Smooth muscle cell (in vitro differentiated cells): ENCODE measurements around the gene UMAD1. TPM values are rescaled to one million over a fixed set of nuclear protein-coding genes. Genes with fewer than 3 reads are reported as not detected.

Experiments used
- DNase-seq: peaks from one replicate; lab custom pipeline; 2025; ENCODE audit not compliant: unreplicated experiment; lab: John Stamatoyannopoulos, UW
- H2AFZ ChIP-seq: fragments of 200-600 bp; sonication (generic); 2 replicates; pipeline ENCODE4 v1.6.0; 2016; ENCODE audit warnings: antibody characterized with exemption, low read depth, mild to moderate bottlenecking
- H3F3A ChIP-seq: fragments of 200-600 bp; sonication (generic); 2 replicates; pipeline ENCODE4 v1.6.0; 2017; ENCODE audit warnings: antibody characterized with exemption, low read depth
- H3K27ac ChIP-seq: fragments of 200-600 bp; sonication (generic); 2 replicates; pipeline ENCODE4 v1.5.1; 2016; ENCODE audit warnings: low read depth, mild to moderate bottlenecking
- H3K27me3 ChIP-seq: fragments of 200-600 bp; sonication (generic); 2 replicates; pipeline ENCODE4 v1.6.1; 2016; ENCODE audit warnings: low read depth, mild to moderate bottlenecking
- H3K36me3 ChIP-seq: fragments of 200-600 bp; sonication (generic); 2 replicates; pipeline ENCODE4 v1.5.1; 2016; ENCODE audit warnings: low read depth
- H3K4me1 ChIP-seq: fragments of 200-600 bp; sonication (generic); 2 replicates; pipeline ENCODE4 v1.5.1; 2016; ENCODE audit warnings: low read depth
- H3K4me2 ChIP-seq: fragments of 200-600 bp; sonication (generic); 2 replicates; pipeline ENCODE4 v1.6.0; 2016; ENCODE audit warnings: mild to moderate bottlenecking
- H3K4me3 ChIP-seq: fragments of 200-600 bp; sonication (generic); 2 replicates; pipeline ENCODE4 v1.5.1; 2016; ENCODE audit warnings: mild to moderate bottlenecking
- H3K79me2 ChIP-seq: fragments of 200-600 bp; sonication (generic); 2 replicates; pipeline ENCODE4 v1.6.0; 2016; ENCODE audit warnings: low read depth, mild to moderate bottlenecking
- H3K9ac ChIP-seq: fragments of 200-600 bp; sonication (generic); 2 replicates; pipeline ENCODE4 v1.6.0; 2016; ENCODE audit warnings: low read depth
- H3K9me3 ChIP-seq: fragments of 200-600 bp; sonication (generic); replicated peaks from 2 replicates; pipeline ENCODE4 v1.5.1; 2016; ENCODE audit warnings: low read depth
- H4K20me1 ChIP-seq: fragments of 200-600 bp; sonication (generic); 2 replicates; pipeline ENCODE4 v1.6.0; 2016; ENCODE audit warnings: low read depth
- WGBS: methylation state at CpG from one replicate; pipeline ENCODE4 v1.1.7; 2016; ENCODE audit warnings: low lambda C conversion rate; 5-methylcytosine and 5-hydroxymethylcytosine counted together
- polyA plus RNA-seq: library from polyadenylated mRNA; unstranded; fragments of >200 nt; fragmentation: Nextera tagmentation; extraction: Ambion mirVana; gene quantifications from 2 replicates; pipeline ENCODE4 v1.2.1, GENCODE V29; 2016
- total RNA-seq: library from RNA; depleted of rRNA; stranded (reverse); fragments of >200 nt; gene quantifications from 2 replicates; pipeline ENCODE4 v1.2.3, GENCODE V29; 2014
- TF ChIP-seq, protein P1 (sequence below): fragments of 200-600 bp; sonication (generic); IDR thresholded peaks from 2 replicates; pipeline ENCODE4 v1.5.1; 2017; ENCODE audit warnings: borderline replicate concordance, mild to moderate bottlenecking, antibody characterized with exemption; ENCODE audit not compliant: insufficient read depth, poor library complexity, severe bottlenecking

The UMAD1 gene
- total and polyA plus RNA-seq, 2 experiments from 2014 or later, result 13.7 to 24.3 TPM

DNA sequence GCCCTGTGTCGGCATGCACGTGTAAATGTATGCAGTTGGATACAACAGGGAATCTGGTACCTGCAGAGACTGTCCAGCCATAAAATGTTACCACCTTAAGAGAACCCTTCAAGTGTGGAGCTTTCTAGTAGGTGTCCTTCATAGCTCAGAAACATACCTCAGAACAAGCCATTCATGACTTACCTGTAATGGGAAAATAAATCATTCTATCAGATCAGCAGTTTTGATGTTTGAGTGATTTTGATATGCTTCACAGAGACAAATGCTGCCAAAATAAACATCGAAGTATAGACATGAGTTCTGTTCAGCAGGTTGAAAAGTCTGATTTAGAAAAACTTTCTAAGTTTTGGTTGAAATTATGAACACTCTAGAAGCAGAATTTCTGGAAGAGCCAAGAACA is 33.5 kb upstream of the UMAD1 start:
- Histone ChIP-seq H3K4me3 (no peak overlapping the region), H3K4me2 (no peak overlapping the region), H3F3A (no peaks in the 10 kb centered on the region), H3K36me3 (peaks cover 2% of the 10 kb centered on the region), H3K27me3 (no peaks in the 10 kb centered on the region), H2AFZ (no peak overlapping the region), H3K9ac (no peak overlapping the region), H3K79me2 (no peaks in the 10 kb centered on the region), H3K27ac (no peak overlapping the region), H3K9me3 (no peaks in the 10 kb centered on the region), H3K4me1 (no peaks in the 10 kb centered on the region), H4K20me1 (no peaks in the 10 kb centered on the region)
- 64% methylated on average over 3 of the region's 3 CpGs for WGBS
- TF ChIP-seq, protein P1, sequence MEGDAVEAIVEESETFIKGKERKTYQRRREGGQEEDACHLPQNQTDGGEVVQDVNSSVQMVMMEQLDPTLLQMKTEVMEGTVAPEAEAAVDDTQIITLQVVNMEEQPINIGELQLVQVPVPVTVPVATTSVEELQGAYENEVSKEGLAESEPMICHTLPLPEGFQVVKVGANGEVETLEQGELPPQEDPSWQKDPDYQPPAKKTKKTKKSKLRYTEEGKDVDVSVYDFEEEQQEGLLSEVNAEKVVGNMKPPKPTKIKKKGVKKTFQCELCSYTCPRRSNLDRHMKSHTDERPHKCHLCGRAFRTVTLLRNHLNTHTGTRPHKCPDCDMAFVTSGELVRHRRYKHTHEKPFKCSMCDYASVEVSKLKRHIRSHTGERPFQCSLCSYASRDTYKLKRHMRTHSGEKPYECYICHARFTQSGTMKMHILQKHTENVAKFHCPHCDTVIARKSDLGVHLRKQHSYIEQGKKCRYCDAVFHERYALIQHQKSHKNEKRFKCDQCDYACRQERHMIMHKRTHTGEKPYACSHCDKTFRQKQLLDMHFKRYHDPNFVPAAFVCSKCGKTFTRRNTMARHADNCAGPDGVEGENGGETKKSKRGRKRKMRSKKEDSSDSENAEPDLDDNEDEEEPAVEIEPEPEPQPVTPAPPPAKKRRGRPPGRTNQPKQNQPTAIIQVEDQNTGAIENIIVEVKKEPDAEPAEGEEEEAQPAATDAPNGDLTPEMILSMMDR, result no peak
- DNase-seq, result no peak

- no peaks in the 10 kb centered on the region for H3K79me2 ChIP-seq
- no peak overlapping the region for H3K9ac ChIP-seq
- H3K4me1 ChIP-seq, result no peaks in the 10 kb centered on the region
- TF ChIP-seq, protein P1, result no peak
- H3K9me3 ChIP-seq, result no peaks in the 10 kb centered on the region
- H3K4me2 ChIP-seq, result no peak overlapping the region
- peaks cover 2% of the 10 kb centered on the region for H3K36me3 ChIP-seq
- no peaks in the 10 kb centered on the region for H4K20me1 ChIP-seq
- DNase-seq, result no peak
- no peaks in the 10 kb centered on the region for H3F3A ChIP-seq
- H3K27me3 ChIP-seq, result no peaks in the 10 kb centered on the region
- no peak overlapping the region for H3K4me3 ChIP-seq
- no peak overlapping the region for H3K27ac ChIP-seq
- WGBS, result 95% methylated on average over 2 of the region's 2 CpGs
- no peak overlapping the region for H2AFZ ChIP-seq
These were observed 31.2 kb upstream of the UMAD1 start for GRCh38 chr7:7609330-7609729.

- Histone ChIP-seq H2AFZ (no peak overlapping the region), H3K4me2 (no peak overlapping the region), H3K9ac (no peak overlapping the region), H3K27ac (no peak overlapping the region), H3K4me1 (no peaks in the 10 kb centered on the region), H3K79me2 (no peaks in the 10 kb centered on the region), H3K4me3 (no peak overlapping the region), H3K27me3 (no peaks in the 10 kb centered on the region), H3F3A (no peaks in the 10 kb centered on the region), H3K9me3 (no peaks in the 10 kb centered on the region), H3K36me3 (peaks cover 2% of the 10 kb centered on the region), H4K20me1 (no peaks in the 10 kb centered on the region)
- TF ChIP-seq, protein P1, result no peak
- 84% methylated on average over 1 of the region's 1 CpG for WGBS
- no peak for DNase-seq
These were observed 28.0 kb upstream of the UMAD1 start for GRCh38 chr7:7612519-7612918.

DNA sequence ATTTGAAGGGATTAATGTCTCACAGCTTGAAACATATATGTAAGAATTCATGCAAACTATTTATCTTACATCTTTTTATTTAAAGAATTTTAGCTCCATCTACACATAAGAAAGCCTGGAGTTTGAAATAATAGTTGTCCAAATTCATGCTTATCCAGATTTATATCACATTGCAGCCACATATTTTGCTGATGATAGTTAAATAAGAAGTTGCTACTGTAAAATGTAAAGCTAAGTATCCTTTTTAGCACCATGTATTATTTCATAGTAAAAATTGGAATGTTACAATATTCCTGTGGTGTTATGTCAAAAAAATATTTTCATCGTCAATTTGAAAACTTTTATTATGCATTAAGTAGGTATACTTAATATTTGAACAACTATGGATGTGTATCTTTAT is 27.3 kb upstream of the UMAD1 start:
- H3K27ac ChIP-seq, result no peak overlapping the region
- no peaks in the 10 kb centered on the region for H3F3A ChIP-seq
- H3K9ac ChIP-seq, result no peak overlapping the region
- no peaks in the 10 kb centered on the region for H4K20me1 ChIP-seq
- TF ChIP-seq, protein P1, result no peak
- no peak overlapping the region for H2AFZ ChIP-seq
- DNase-seq, result no peak
- no peak overlapping the region for H3K4me3 ChIP-seq
- 93% methylated on average over 1 of the region's 1 CpG for WGBS
- no peaks in the 10 kb centered on the region for H3K4me1 ChIP-seq
- H3K9me3 ChIP-seq, result no peaks in the 10 kb centered on the region
- H3K4me2 ChIP-seq, result no peak overlapping the region
- no peaks in the 10 kb centered on the region for H3K27me3 ChIP-seq
- no peaks in the 10 kb centered on the region for H3K36me3 ChIP-seq
- no peaks in the 10 kb centered on the region for H3K79me2 ChIP-seq
